ENCODE measurements around the gene CACNA1G. TPM values are rescaled to one million over a fixed set of nuclear protein-coding genes. Genes with fewer than 3 reads are reported as not detected.

CACNA1G gene
- total RNA-seq, 2 experiments from 2014 or later, result not detected

GRCh38 chr17:50612281-50612680 lies 51.8 kb downstream of the CACNA1G start:
- H3K27ac Mint-ChIP-seq, result no peak overlapping the region
- no peaks in the 10 kb centered on the region for H3K36me3 Mint-ChIP-seq (ENCODE audit: low read depth)
- no peaks in the 10 kb centered on the region for H3K9me3 Mint-ChIP-seq
- POLR2A ChIA-PET, result no interaction called here
- H3K4me1 Mint-ChIP-seq, result peaks cover 8% of the 10 kb centered on the region
- CTCF ChIA-PET, result no interaction called here
- no peak for DNase-seq
- peaks cover 10% of the 10 kb centered on the region for H3K27me3 Mint-ChIP-seq
- H3K4me3 Mint-ChIP-seq, result no peak overlapping the region

- POLR2A ChIA-PET, result no interaction called here
- H3K27me3 Mint-ChIP-seq, result peaks cover 8% of the 10 kb centered on the region
- no peak overlapping the region for H3K4me3 Mint-ChIP-seq
- no peaks in the 10 kb centered on the region for H3K9me3 Mint-ChIP-seq
- H3K36me3 Mint-ChIP-seq (ENCODE audit: low read depth), result no peaks in the 10 kb centered on the region
- peaks cover 8% of the 10 kb centered on the region for H3K4me1 Mint-ChIP-seq
- no peak for DNase-seq
- CTCF ChIA-PET, result interaction anchor here (1.2 kb wide), 1 partner anchor 13 kb away, joined by 3 read pairs; no protein-coding TSS in a partner anchor
- no peak overlapping the region for H3K27ac Mint-ChIP-seq
Observed at GRCh38 chr17:50613007-50613992, 52.8 kb downstream of the CACNA1G start.

DNA sequence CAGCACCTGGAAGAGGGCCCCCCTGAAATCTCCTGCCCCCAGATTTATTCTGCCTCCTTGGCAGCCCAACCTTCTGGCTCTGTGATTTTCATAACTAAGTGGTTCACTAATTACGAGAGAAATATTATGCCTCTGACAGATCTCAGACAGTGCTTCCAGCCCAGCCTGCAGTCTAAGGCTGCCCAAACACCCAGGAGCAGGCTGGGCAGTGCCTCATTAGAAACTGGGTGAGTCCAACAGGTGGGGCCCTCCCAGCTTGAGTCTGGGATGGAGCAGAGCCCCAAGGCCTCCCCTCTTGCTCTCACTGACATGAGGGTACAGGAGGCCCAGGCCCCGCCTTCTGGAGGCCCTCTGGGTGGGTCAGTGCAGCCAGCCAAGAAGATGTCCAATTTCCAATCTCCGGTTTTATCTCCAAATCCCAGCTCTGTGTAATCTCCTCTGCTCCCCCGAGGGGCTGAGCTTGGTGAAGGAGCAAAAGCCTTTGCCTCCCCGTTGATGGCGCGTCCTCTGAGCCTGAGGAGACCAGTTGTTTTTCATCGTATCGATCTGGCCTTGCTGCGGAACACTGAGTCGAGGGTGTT lies 54.0 kb downstream of the CACNA1G start:
- ChIA-PET POLR2A (interaction anchor here (0.6 kb wide), 1 partner anchor 16 kb away, joined by 3 read pairs; no protein-coding TSS in a partner anchor), CTCF (no interaction called here)
- Mint-ChIP-seq H3K36me3 (ENCODE audit: low read depth) (no peaks in the 10 kb centered on the region), H3K9me3 (no peaks in the 10 kb centered on the region), H3K27ac (no peak overlapping the region), H3K27me3 (peaks cover 8% of the 10 kb centered on the region), H3K4me1 (peaks cover 13% of the 10 kb centered on the region), H3K4me3 (no peak overlapping the region)
- no peak for DNase-seq

DNA sequence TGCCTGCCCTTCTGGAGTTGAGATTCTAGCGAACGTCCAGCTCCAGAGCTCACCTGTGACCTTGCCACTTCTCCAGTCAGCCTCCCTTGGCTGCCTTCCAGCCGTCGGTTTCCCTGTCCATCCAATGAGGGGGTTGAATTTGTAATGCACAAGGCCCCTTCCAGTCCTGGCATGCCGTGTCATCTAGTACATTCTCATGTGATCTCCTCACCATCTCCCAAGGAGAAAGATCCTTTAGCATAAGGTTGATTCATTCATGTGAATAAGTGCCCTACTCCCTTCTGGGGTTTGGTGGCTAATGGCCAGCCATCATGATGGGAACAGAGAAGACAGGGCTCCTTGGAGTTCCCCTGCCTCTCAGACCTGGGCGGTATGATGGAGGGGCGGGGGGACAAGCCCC lies 55.3 kb downstream of the CACNA1G start:
- no peaks in the 10 kb centered on the region for H3K9me3 Mint-ChIP-seq
- POLR2A ChIA-PET, result no interaction called here
- no peak overlapping the region for H3K4me3 Mint-ChIP-seq
- CTCF ChIA-PET, result interaction anchor here (1.5 kb wide), 1 partner anchor 10 kb away, joined by 6 read pairs; no protein-coding TSS in a partner anchor
- no peak overlapping the region for H3K27ac Mint-ChIP-seq
- H3K4me1 Mint-ChIP-seq, result peaks cover 13% of the 10 kb centered on the region
- no peaks in the 10 kb centered on the region for H3K36me3 Mint-ChIP-seq (ENCODE audit: low read depth)
- no peak for DNase-seq
- peaks cover 6% of the 10 kb centered on the region for H3K27me3 Mint-ChIP-seq

DNA sequence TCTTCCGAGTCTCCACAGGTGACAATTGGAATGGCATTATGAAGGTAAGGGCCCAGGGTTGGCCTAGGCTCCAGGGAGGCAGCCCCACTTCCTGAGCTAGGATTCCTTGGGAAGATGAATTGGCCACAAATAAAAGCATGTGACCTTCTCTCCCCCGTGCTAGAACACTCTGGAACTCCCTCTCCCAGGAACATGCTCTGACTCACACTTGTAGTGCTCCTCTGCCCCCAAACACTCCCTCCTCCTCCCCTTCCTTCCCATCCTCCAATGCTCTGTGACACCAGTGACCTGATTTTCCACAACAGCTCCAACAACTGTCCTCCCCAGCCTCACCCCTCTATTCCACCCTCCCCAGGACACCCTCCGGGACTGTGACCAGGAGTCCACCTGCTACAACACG lies 57.8 kb downstream of the CACNA1G start:
- Mint-ChIP-seq H3K4me1 (peaks cover 13% of the 10 kb centered on the region), H3K9me3 (no peaks in the 10 kb centered on the region), H3K27ac (no peak overlapping the region), H3K27me3 (peaks cover 9% of the 10 kb centered on the region), H3K36me3 (ENCODE audit: low read depth) (no peaks in the 10 kb centered on the region), H3K4me3 (no peak overlapping the region)
- no peak for DNase-seq
- CTCF ChIA-PET, result interaction anchor here (1.5 kb wide), 1 partner anchor 225 kb away, joined by 3 read pairs; no protein-coding TSS in a partner anchor
- POLR2A ChIA-PET, result no interaction called here

DNA sequence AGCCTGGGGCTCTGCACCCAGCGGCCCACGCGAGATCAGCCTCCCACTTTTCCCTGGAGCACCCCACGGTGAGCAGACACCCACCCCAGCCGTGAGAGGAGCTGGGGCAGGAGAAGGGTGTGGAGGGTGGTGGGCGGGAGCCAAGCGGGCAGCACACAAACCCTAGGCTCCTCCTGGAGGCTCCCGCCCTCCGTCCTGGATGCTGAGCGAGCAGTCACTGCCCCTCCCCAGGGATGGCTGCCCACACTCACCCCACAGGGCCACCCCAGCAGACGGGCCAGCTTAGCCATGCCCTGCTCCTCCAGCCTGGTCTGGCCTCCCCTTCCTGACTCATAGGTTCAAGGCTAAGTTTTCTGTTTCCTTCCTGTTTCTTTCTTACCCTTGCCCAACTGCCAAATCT lies 58.4 kb downstream of the CACNA1G start:
- POLR2A ChIA-PET, result no interaction called here
- CTCF ChIA-PET, result no interaction called here
- no peak for DNase-seq
- H3K4me3 Mint-ChIP-seq, result no peak overlapping the region
- peaks cover 9% of the 10 kb centered on the region for H3K27me3 Mint-ChIP-seq
- H3K27ac Mint-ChIP-seq, result no peak overlapping the region
- no peaks in the 10 kb centered on the region for H3K9me3 Mint-ChIP-seq
- H3K4me1 Mint-ChIP-seq, result peaks cover 11% of the 10 kb centered on the region
- no peaks in the 10 kb centered on the region for H3K36me3 Mint-ChIP-seq (ENCODE audit: low read depth)

DNA sequence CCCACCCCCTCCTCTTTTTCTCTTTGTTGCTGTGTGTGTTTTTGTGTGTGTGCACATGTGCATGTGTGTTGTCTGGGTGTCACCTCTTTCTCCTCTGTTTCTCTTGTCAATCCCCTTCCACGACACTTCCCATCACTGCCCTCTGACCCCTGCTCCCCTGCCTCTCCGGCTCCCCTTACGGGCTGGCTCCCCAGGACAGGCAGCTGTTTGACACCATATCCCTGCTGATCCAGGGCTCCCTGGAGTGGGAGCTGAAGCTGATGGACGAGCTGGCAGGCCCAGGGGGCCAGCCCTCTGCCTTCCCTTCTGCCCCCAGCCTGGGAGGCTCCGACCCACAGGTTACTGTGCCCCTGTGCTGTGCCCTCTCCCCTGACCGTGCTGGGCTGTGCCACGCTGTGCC lies 59.0 kb downstream of the CACNA1G start:
- CTCF ChIA-PET, result no interaction called here
- no peak for DNase-seq
- H3K4me3 Mint-ChIP-seq, result no peak overlapping the region
- POLR2A ChIA-PET, result no interaction called here
- no peaks in the 10 kb centered on the region for H3K36me3 Mint-ChIP-seq (ENCODE audit: low read depth)
- no peak overlapping the region for H3K27ac Mint-ChIP-seq
- H3K27me3 Mint-ChIP-seq, result peaks cover 6% of the 10 kb centered on the region
- H3K9me3 Mint-ChIP-seq, result no peaks in the 10 kb centered on the region
- H3K4me1 Mint-ChIP-seq, result peaks cover 5% of the 10 kb centered on the region

DNA sequence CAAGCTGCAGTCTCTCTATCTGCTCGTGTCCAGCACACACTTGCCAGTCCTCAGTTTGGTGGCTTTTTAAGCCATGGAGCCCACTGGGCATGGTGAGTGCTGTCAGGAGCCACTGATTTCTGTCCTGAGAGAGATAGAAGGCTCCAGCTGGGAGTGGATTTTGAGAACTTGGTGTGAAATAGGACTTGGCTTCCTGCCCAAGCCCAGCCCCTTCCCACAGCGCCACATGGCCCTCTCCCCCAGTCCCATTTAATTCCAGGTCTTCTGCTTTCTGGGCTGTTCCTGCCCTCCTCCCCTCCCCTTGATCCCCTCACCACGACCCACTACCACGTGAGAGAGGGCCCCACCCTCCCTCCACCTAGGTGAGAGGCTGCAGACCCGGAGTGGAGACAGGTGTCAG lies 59.7 kb downstream of the CACNA1G start:
- CTCF ChIA-PET, result no interaction called here
- Mint-ChIP-seq H3K9me3 (no peaks in the 10 kb centered on the region), H3K27ac (no peak overlapping the region), H3K36me3 (ENCODE audit: low read depth) (no peaks in the 10 kb centered on the region), H3K27me3 (peaks cover 5% of the 10 kb centered on the region), H3K4me1 (peaks cover 5% of the 10 kb centered on the region), H3K4me3 (no peak overlapping the region)
- no peak for DNase-seq
- POLR2A ChIA-PET, result no interaction called here

DNA sequence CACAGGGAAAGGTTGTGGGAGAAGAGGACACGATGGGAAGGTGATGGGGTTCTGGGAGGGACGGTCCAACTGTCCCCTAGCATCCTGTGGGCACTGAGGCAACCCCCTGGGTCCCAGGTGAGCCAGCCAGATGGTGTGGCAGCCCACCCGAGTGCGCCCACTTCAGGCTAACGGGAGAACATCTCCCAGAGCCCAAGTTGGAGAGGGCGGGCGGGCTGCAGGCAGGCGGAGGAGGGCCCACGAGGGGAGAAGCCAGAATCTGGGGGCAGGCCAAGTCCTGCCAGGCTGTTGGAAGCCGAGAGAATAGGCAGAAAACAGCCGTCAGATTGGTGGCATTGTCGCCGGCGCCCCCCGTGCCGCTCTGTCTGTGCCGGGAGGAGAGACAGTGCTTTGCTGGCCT lies 60.3 kb downstream of the CACNA1G start:
- ChIA-PET CTCF (interaction anchor here (1.0 kb wide), 1 partner anchor 9 kb away, joined by 3 read pairs; no protein-coding TSS in a partner anchor), POLR2A (no interaction called here)
- H3K27me3 Mint-ChIP-seq, result peaks cover 5% of the 10 kb centered on the region
- no peak overlapping the region for H3K4me3 Mint-ChIP-seq
- no peak overlapping the region for H3K27ac Mint-ChIP-seq
- no peaks in the 10 kb centered on the region for H3K9me3 Mint-ChIP-seq
- no peaks in the 10 kb centered on the region for H3K36me3 Mint-ChIP-seq (ENCODE audit: low read depth)
- no peak for DNase-seq
- H3K4me1 Mint-ChIP-seq, result peaks cover 5% of the 10 kb centered on the region

GRCh38 chr17:50621574-50622031 lies 61.1 kb downstream of the CACNA1G start:
- Mint-ChIP-seq H3K27ac (no peak overlapping the region), H3K9me3 (no peaks in the 10 kb centered on the region)
- CTCF ChIA-PET, result interaction anchor here (1.0 kb wide), 1 partner anchor 9 kb away, joined by 3 read pairs; no protein-coding TSS in a partner anchor

GRCh38 chr17:50624321-50624934 lies 63.9 kb downstream of the CACNA1G start:
- no peak for DNase-seq
- no peaks in the 10 kb centered on the region for H3K9me3 Mint-ChIP-seq
- POLR2A ChIA-PET, result no interaction called here
- no peak overlapping the region for H3K27ac Mint-ChIP-seq
- H3K36me3 Mint-ChIP-seq (ENCODE audit: low read depth), result no peaks in the 10 kb centered on the region
- CTCF ChIA-PET, result interaction anchor here (1.1 to 3.9 kb wide), 5 partner anchors 13 to 141 kb away, joined by 3 to 29 read pairs (median 4); partner anchors contain the start of gene SPATA20
- H3K4me1 Mint-ChIP-seq, result peaks cover 2% of the 10 kb centered on the region
- peaks cover 29% of the 10 kb centered on the region for H3K27me3 Mint-ChIP-seq
- no peak overlapping the region for H3K4me3 Mint-ChIP-seq

More at GRCh38 chr17:50621574-50622031, 61.1 kb downstream of the CACNA1G start:
- POLR2A ChIA-PET, result no interaction called here
- no peak overlapping the region for H3K4me3 Mint-ChIP-seq
- DNase-seq, result no peak
- H3K27me3 Mint-ChIP-seq, result peaks cover 8% of the 10 kb centered on the region
- H3K36me3 Mint-ChIP-seq (ENCODE audit: low read depth), result no peaks in the 10 kb centered on the region
- H3K4me1 Mint-ChIP-seq, result peaks cover 5% of the 10 kb centered on the region

- Mint-ChIP-seq H3K4me1 (peaks cover 2% of the 10 kb centered on the region), H3K27ac (no peak overlapping the region), H3K4me3 (no peak overlapping the region), H3K27me3 (peaks cover 30% of the 10 kb centered on the region), H3K36me3 (ENCODE audit: low read depth) (no peaks in the 10 kb centered on the region), H3K9me3 (no peaks in the 10 kb centered on the region)
- POLR2A ChIA-PET, result interaction anchor here (1.6 kb wide), 1 partner anchor 140 kb away, joined by 3 read pairs; no protein-coding TSS in a partner anchor
- no peak for DNase-seq
- CTCF ChIA-PET, result interaction anchor here (0.6 to 3.9 kb wide), 14 partner anchors 9 to 154 kb away, joined by 3 to 29 read pairs (median 4); partner anchors contain the start of gene SPATA20
Observed at GRCh38 chr17:50625032-50625871, 64.7 kb downstream of the CACNA1G start.
